Coronary artery (tissue), 2 donors: ENCODE results near the gene PIAS2.

Experiments used
- DNase-seq: peaks from one replicate; pipeline ENCODE4 v3.0.0-alpha.2; 2017; ENCODE audit warnings: low spot score
- H3K27ac ChIP-seq, 2 donors: fragments of 200-600 bp; sonication (generic); one replicate each; pipeline ENCODE4 v1.5.1; 2016 to 2019
- H3K4me3 ChIP-seq: fragments of 200-600 bp; sonication (generic); 2 replicates; pipeline ENCODE4 v1.5.1; 2016; ENCODE audit warnings: mild to moderate bottlenecking, moderate library complexity
- CTCF ChIP-seq: fragments of 200-600 bp; sonication (generic); IDR thresholded peaks from one replicate; pipeline ENCODE4 v1.5.1; 2019; ENCODE audit warnings: antibody characterized with exemption

The PIAS2 gene

GRCh38 chr18:46771141-46771540 lies 146.2 kb downstream of the PIAS2 start:
- DNase-seq, result no peak
- Histone ChIP-seq H3K27ac (no peak overlapping the region), H3K4me3 (no peak overlapping the region)
- TF ChIP-seq CTCF, result no peak

- no peak for TF ChIP-seq CTCF
- DNase-seq, result no peak
- Histone ChIP-seq H3K4me3 (no peak overlapping the region), H3K27ac (no peak overlapping the region)
Measured at GRCh38 chr18:46770708-46771107, 146.6 kb downstream of the PIAS2 start.

GRCh38 chr18:46768166-46768921 lies 149.0 kb downstream of the PIAS2 start:
- Histone ChIP-seq H3K4me3 (no peak overlapping the region), H3K27ac (no peak overlapping the region)
- DNase-seq, result no peak
- TF ChIP-seq CTCF, result no peak

- TF ChIP-seq CTCF, result no peak
- Histone ChIP-seq H3K27ac (no peak overlapping the region), H3K4me3 (no peak overlapping the region)
- no peak for DNase-seq
Measured at GRCh38 chr18:46767217-46767616, 150.1 kb downstream of the PIAS2 start.

GRCh38 chr18:46764586-46764985 lies 152.7 kb downstream of the PIAS2 start:
- no peak for DNase-seq
- no peak for TF ChIP-seq CTCF
- Histone ChIP-seq H3K27ac (no peak overlapping the region), H3K4me3 (no peak overlapping the region)

GRCh38 chr18:46761059-46761769 lies 156.1 kb downstream of the PIAS2 start:
- DNase-seq, result no peak
- Histone ChIP-seq H3K27ac (no peak overlapping the region), H3K4me3 (no peak overlapping the region)
- TF ChIP-seq CTCF, result no peak

- DNase-seq, result no peak
- Histone ChIP-seq H3K27ac (no peak overlapping the region), H3K4me3 (no peak overlapping the region)
- TF ChIP-seq CTCF, result no peak
Measured at GRCh38 chr18:46759890-46760289, 157.4 kb downstream of the PIAS2 start.
